Duodenal mucosa (tissue), 2 donors: ENCODE results near the gene CAPZB.
A peak's percentile ranks its signal among the peaks of the same experiment; 100 is the strongest.

Experiments used
- H3K27ac ChIP-seq: one replicate; pipeline ENCODE4 v1.7.0; 2013; ENCODE audit warnings: low read depth, low read length
- H3K27me3 ChIP-seq, 2 donors: one replicate each; pipeline ENCODE4 v1.7.0; 2013; ENCODE audit warnings: low read length in 2 of 2, control low read depth in 1 of 2; ENCODE audit not compliant: insufficient read depth in 2 of 2, control insufficient read depth in 1 of 2
- H3K36me3 ChIP-seq, 2 donors: one replicate each; pipeline ENCODE4 v1.7.0; 2013; ENCODE audit warnings: low read length in 2 of 2, control low read depth in 1 of 2; ENCODE audit not compliant: insufficient read depth in 2 of 2, control insufficient read depth in 1 of 2
- H3K4me1 ChIP-seq, 2 donors: one replicate each; pipeline ENCODE4 v1.7.0; 2013; ENCODE audit warnings: low read length in 2 of 2, control low read depth in 1 of 2; ENCODE audit not compliant: insufficient read depth in 2 of 2, control insufficient read depth in 1 of 2
- H3K4me3 ChIP-seq, 2 donors: one replicate each; pipeline ENCODE4 v1.7.0; 2013; ENCODE audit warnings: low read length in 2 of 2, low read depth in 1 of 2
- H3K9ac ChIP-seq, 2 donors: one replicate each; pipeline ENCODE4 v1.7.0; 2013; ENCODE audit warnings: low read length in 2 of 2, low read depth in 1 of 2
- H3K9me3 ChIP-seq, 2 donors: one replicate each; pipeline ENCODE4 v1.7.0; 2013; ENCODE audit warnings: low read length in 2 of 2, control low read depth in 1 of 2; ENCODE audit not compliant: control insufficient read depth in 1 of 2

The CAPZB gene

GRCh38 chr1:19390901-19391595 lies 94.3 kb downstream of the CAPZB start:
- Histone ChIP-seq H3K9ac (peak overlapping the region; percentile 51 to 53), H3K36me3 (peaks cover 0 to 11% of the 10 kb centered on the region in 2 donors), H3K27me3 (no peaks in the 10 kb centered on the region), H3K9me3 (no peaks in the 10 kb centered on the region), H3K27ac (peak overlapping the region; percentile 34), H3K4me1 (peaks cover 49 to 60% of the 10 kb centered on the region in 2 donors), H3K4me3 (peak overlapping the region; percentile 18 to 24)

GRCh38 chr1:19390166-19390850 lies 95.0 kb downstream of the CAPZB start:
- Histone ChIP-seq H3K27me3 (no peaks in the 10 kb centered on the region), H3K9ac (peak overlapping the region; percentile 51 to 53), H3K36me3 (peaks cover under 1 to 4% of the 10 kb centered on the region in 2 donors), H3K9me3 (no peaks in the 10 kb centered on the region), H3K4me3 (peak overlapping the region in 1 of 2 donors; percentile 24), H3K27ac (peak overlapping the region; percentile 34), H3K4me1 (peaks cover 55 to 66% of the 10 kb centered on the region in 2 donors)

GRCh38 chr1:19388980-19389379 lies 96.4 kb downstream of the CAPZB start:
- H3K4me3 ChIP-seq, result no peak overlapping the region
- no peaks in the 10 kb centered on the region for H3K9me3 ChIP-seq
- H3K4me1 ChIP-seq, result peaks cover 68 to 74% of the 10 kb centered on the region in 2 donors
- H3K27ac ChIP-seq, result no peak overlapping the region
- peaks cover 7 to 8% of the 10 kb centered on the region in 2 donors for H3K36me3 ChIP-seq
- H3K9ac ChIP-seq, result no peak overlapping the region
- H3K27me3 ChIP-seq, result no peaks in the 10 kb centered on the region

- Histone ChIP-seq H3K9me3 (no peaks in the 10 kb centered on the region), H3K27me3 (no peaks in the 10 kb centered on the region), H3K9ac (no peak overlapping the region), H3K27ac (no peak overlapping the region), H3K36me3 (peaks cover 11 to 12% of the 10 kb centered on the region in 2 donors), H3K4me1 (peaks cover 66 to 68% of the 10 kb centered on the region in 2 donors), H3K4me3 (no peak overlapping the region)
Observed at GRCh38 chr1:19387045-19387467, 98.3 kb downstream of the CAPZB start.

- Histone ChIP-seq H3K9me3 (no peaks in the 10 kb centered on the region), H3K4me1 (peaks cover 61 to 66% of the 10 kb centered on the region in 2 donors), H3K27me3 (no peaks in the 10 kb centered on the region), H3K4me3 (peak overlapping the region in 1 of 2 donors; percentile 37), H3K27ac (peak overlapping the region; percentile 72), H3K9ac (peak overlapping the region; percentile 35 to 60), H3K36me3 (peaks cover 16 to 19% of the 10 kb centered on the region in 2 donors)
Observed at GRCh38 chr1:19385869-19386591, 99.3 kb downstream of the CAPZB start.

- peaks cover 16 to 22% of the 10 kb centered on the region in 2 donors for H3K36me3 ChIP-seq
- H3K27ac ChIP-seq, result peak overlapping the region; percentile 72
- no peaks in the 10 kb centered on the region for H3K9me3 ChIP-seq
- H3K4me3 ChIP-seq, result peak overlapping the region; percentile 11 to 37
- H3K4me1 ChIP-seq, result peaks cover 57 to 60% of the 10 kb centered on the region in 2 donors
- H3K27me3 ChIP-seq, result no peaks in the 10 kb centered on the region
- peak overlapping the region; percentile 13 to 60 for H3K9ac ChIP-seq
Observed at GRCh38 chr1:19385221-19385620, 100.1 kb downstream of the CAPZB start.

- H3K9me3 ChIP-seq, result no peaks in the 10 kb centered on the region
- H3K27ac ChIP-seq, result peak overlapping the region; percentile 72
- peak overlapping the region; percentile 13 to 60 for H3K9ac ChIP-seq
- H3K36me3 ChIP-seq, result peaks cover 21 to 26% of the 10 kb centered on the region in 2 donors
- H3K27me3 ChIP-seq, result no peaks in the 10 kb centered on the region
- peak overlapping the region; percentile 11 to 37 for H3K4me3 ChIP-seq
- H3K4me1 ChIP-seq, result peaks cover 52 to 57% of the 10 kb centered on the region in 2 donors
Observed at GRCh38 chr1:19384772-19385187, 100.6 kb downstream of the CAPZB start.

- Histone ChIP-seq H3K9me3 (no peaks in the 10 kb centered on the region), H3K27me3 (no peaks in the 10 kb centered on the region), H3K27ac (peak overlapping the region; percentile 2), H3K4me3 (no peak overlapping the region), H3K9ac (peak overlapping the region; percentile 2 to 38), H3K4me1 (peaks cover 50 to 59% of the 10 kb centered on the region in 2 donors), H3K36me3 (peaks cover 21 to 31% of the 10 kb centered on the region in 2 donors)
Observed at GRCh38 chr1:19384113-19384512, 101.2 kb downstream of the CAPZB start.

- no peak overlapping the region for H3K4me3 ChIP-seq
- H3K27ac ChIP-seq, result no peak overlapping the region
- H3K27me3 ChIP-seq, result no peaks in the 10 kb centered on the region
- H3K36me3 ChIP-seq, result peaks cover 28 to 48% of the 10 kb centered on the region in 2 donors
- H3K4me1 ChIP-seq, result peaks cover 36 to 49% of the 10 kb centered on the region in 2 donors
- H3K9me3 ChIP-seq, result no peaks in the 10 kb centered on the region
- no peak overlapping the region for H3K9ac ChIP-seq
Observed at GRCh38 chr1:19382222-19382621, 103.1 kb downstream of the CAPZB start.
